ENCODE results near the gene IL23R. TPM values are rescaled to one million over a fixed set of nuclear protein-coding genes. Genes with fewer than 3 reads are reported as not detected.

The IL23R gene
- not detected in 2 replicates for total RNA-seq

GRCh38 chr1:67166196-67166595, at the start of gene IL23R:
Gene IL23R, plus strand, starts transcription at chr1:67166454. Its CDS starts 1,667 bp downstream, at chr1:67168121.

GRCh38 chr1:67134695-67135094, 31.6 kb upstream of the IL23R start, which contains the start of gene C1orf141:
Gene C1orf141, minus strand, starts transcription at chr1:67134970. Its CDS starts 7,730 bp downstream, at chr1:67127240.

GRCh38 chr1:67307251-67308060, 141.2 kb downstream of the IL23R start, which contains the start of gene IL12RB2:
Gene IL12RB2, plus strand, starts transcription at chr1:67307873. Its CDS starts 12,496 bp downstream, at chr1:67320369.

Small RNA genes lying within 50 kb of the gene (small RNA-seq; reads per million reads assigned to genes)
- gene RNU4ATAC4P (not detected), gene RNU6-586P (not detected)

Other genes starting within 250 kb of the IL23R start
- 1.6 and 2.6 TPM in 2 replicates for gene DNAI4, start 241.6 kb upstream of the IL23R start, total RNA-seq
- 33.0 and 39.5 TPM in 2 replicates for gene MIER1, start 241.5 kb upstream of the IL23R start, total RNA-seq
- 4.9 and 5.4 TPM in 2 replicates for gene SLC35D1, start 112.3 kb upstream of the IL23R start, total RNA-seq
- gene C1orf141, start 31.5 kb upstream of the IL23R start, total RNA-seq, result not detected in 2 replicates
- not detected in 2 replicates for gene IL12RB2, start 141.4 kb downstream of the IL23R start, total RNA-seq

Measured in vein endothelial cell (primary cell).